ENCODE measurements around the gene BUB1. TPM values are rescaled to one million over a fixed set of nuclear protein-coding genes. Genes with fewer than 3 reads are reported as not detected.

BUB1 gene
- polyA plus RNA-seq, 2 of the 4 experiments (the other 2 are of a cell fraction) = 36.9 to 65.5 TPM

DNA sequence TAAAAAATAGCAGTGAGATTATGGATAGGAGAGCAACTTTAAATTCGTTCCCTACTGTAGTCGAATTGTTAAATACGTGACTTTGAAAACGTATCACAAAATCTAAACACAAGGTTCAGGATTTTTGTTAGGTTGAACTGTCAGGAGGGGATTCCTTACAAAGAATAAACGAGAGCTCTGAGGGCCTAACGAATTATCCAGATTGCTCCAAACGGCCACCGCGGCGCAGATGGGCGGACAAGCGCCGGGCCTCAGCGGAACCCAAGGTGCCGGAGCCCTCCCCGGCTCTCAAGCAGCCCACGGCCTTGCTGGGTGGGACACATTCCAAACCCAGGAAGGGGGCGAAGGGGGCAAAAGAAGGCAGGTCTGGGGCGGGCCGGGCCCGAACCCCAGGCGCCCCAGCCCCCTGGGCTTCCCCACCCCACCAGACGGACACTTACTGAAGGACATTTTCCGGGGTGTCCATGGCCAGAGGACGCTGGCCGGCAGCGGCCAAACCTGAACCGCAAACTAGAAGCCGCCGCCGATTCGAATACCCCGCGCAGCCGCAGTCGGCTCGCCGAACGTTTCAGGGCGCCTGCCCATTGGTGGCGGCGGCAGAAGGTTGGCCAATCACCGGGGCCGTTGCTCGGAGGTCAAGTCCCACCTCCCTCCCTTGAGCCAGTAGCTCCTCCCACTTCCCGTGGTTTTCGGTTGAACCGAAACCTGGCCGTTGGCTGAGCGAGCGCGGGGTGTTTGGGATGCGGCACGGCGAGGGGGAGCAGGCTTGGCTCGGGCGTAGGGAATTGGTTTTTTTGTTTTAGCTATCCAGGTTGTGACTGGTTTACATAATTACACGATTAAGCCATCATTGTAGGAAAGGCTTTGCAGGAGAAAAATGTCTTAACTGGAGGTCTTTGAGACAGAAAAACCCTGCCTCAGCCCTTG is at the start of gene BUB1 (continued):
- TF ChIP-seq KDM5A (IDR thresholded peaks at IDR 0.05) (peak; percentile 87), E2F6 (IDR thresholded peaks at IDR 0.05; ENCODE audit: borderline replicate concordance, low read depth) (no peak), CHD4 (IDR thresholded peaks at IDR 0.05; ENCODE audit: borderline replicate concordance) (no peak), EP300 (IDR thresholded peaks at IDR 0.05) (no peak), USF2 (IDR thresholded peaks at IDR 0.05) (no peak), MAZ (IDR thresholded peaks at IDR 0.05; ENCODE audit: borderline replicate concordance, low read depth, low read length) (no peak), SREBF2 (IDR thresholded peaks at IDR 0.05) (no peak), JUN (IDR thresholded peaks at IDR 0.05) (peak in 1 of 2 experiments; percentile 74; a peak in 2 of 5 replicates), CHD2 (IDR thresholded peaks at IDR 0.05; ENCODE audit: low read length, partially characterized antibody) (no peak), HDAC2 (IDR thresholded peaks at IDR 0.05) (peak; percentile 73; the same call in 1 of the 2 replicates), HOXB13 (CRISPR knock-in tag; IDR thresholded peaks at IDR 0.05; ENCODE audit: low read depth) (no peak), REST (IDR thresholded peaks at IDR 0.05) (0 out of 2 replicates have a peak, but pooled peaks have one; percentile 15)
- TF ChIP-seq, protein P1, sequence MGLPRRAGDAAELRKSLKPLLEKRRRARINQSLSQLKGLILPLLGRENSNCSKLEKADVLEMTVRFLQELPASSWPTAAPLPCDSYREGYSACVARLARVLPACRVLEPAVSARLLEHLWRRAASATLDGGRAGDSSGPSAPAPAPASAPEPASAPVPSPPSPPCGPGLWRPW (IDR thresholded peaks at IDR 0.05) = no peak

DNA sequence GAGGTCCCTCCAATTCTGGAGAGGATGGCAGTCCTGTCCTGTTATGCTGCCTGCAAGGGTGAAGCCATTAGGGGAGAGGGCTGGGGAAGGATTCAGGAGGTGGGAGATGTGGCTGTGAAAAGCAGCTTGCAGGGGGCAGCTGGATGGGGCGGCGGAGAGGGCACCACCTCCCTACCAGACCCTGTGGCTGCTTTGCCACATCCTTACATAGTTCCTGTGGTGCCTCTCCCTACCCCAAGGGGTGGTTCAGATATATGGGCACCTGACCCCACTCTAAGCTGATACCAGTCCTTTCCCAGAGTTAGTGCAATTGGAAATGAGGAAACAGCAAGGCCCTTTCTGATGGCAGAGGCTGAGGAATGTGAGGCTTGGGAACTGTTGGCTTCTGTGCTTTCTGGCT is 48.4 kb upstream of the BUB1 start:
- ChIA-PET POLR2A (no interaction called here), CTCF (interaction anchor here (1.4 kb wide), 1 partner anchor 29 kb away, joined by 4 read pairs; no protein-coding TSS in a partner anchor)
- Histone ChIP-seq H3K4me1 (no peaks in the 10 kb centered on the region), H3K27ac (no peak overlapping the region), H3K4me3 (no peak overlapping the region), H3K9me3 (no peaks in the 10 kb centered on the region), H3K4me2 (no peak overlapping the region)
- DNase-seq (ENCODE audit: low read depth in 1 of 2, low spot score in 1 of 2) (no peak), ATAC-seq (no peak), FAIRE-seq (no peak)
- TF ChIP-seq HEYL (CRISPR knock-in tag; IDR thresholded peaks at IDR 0.05) (no peak), GATA3 (IDR thresholded peaks at IDR 0.05; ENCODE audit: borderline replicate concordance) (no peak), POLR2A (IDR thresholded peaks at IDR 0.05; ENCODE audit: low read length) (no peak), ZC3H11A (IDR thresholded peaks at IDR 0.05) (no peak), MYC (IDR thresholded peaks at IDR 0.05; ENCODE audit: borderline replicate concordance, low read length) (no peak)
- TF ChIP-seq, protein P2, sequence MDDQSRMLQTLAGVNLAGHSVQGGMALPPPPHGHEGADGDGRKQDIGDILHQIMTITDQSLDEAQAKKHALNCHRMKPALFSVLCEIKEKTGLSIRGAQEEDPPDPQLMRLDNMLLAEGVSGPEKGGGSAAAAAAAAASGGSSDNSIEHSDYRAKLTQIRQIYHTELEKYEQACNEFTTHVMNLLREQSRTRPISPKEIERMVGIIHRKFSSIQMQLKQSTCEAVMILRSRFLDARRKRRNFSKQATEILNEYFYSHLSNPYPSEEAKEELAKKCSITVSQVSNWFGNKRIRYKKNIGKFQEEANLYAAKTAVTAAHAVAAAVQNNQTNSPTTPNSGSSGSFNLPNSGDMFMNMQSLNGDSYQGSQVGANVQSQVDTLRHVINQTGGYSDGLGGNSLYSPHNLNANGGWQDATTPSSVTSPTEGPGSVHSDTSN (IDR thresholded peaks at IDR 0.05) = no peak
- WGBS (ENCODE audit: missing lambda C conversion rate) = 92% methylated on average over 2 of the region's 2 CpGs

Data from A549 (cell line).